IMR-90 (cell line): ENCODE data around the gene CTNND2. TPM values are rescaled to one million over a fixed set of nuclear protein-coding genes. Genes with fewer than 3 reads are reported as not detected.

Experiments used
- ATAC-seq: fragments of 200-7000 bp; cut with Tn5 transposase; 2 replicates; pipeline ENCODE4 v1.9.1; 2020; ENCODE audit warnings: low read depth, mild to moderate bottlenecking, moderate library complexity
- BruUV-seq: library from RNA; stranded (reverse); fragments of 400-500 nt; replicated peaks from 2 replicates; lab custom pipeline; 2021; lab: Mats Ljungman, UMichigan
- CTCF ChIA-PET: fragments of 300-600 bp; formaldehyde crosslinking; extraction: SDS; loops from one replicate; lab custom pipeline; 2021; ENCODE audit warnings: antibody characterized with exemption; lab: Yijun Ruan, JAX
- POLR2A ChIA-PET: fragments of 300-600 bp; sonication (Branson Sonifier 250); formaldehyde crosslinking; loops from one replicate; lab custom pipeline; 2022; ENCODE audit warnings: antibody characterized with exemption; ENCODE audit not compliant: unreplicated experiment; lab: Charles Lee
- DNase-seq: peaks from one replicate; pipeline ENCODE4 v3.0.0; 2013
- H2AFZ ChIP-seq: replicated peaks from 2 replicates; pipeline ENCODE3; 2013; ENCODE audit warnings: low read length, mild to moderate bottlenecking; ENCODE audit not compliant: poor library complexity
- H2AK5ac ChIP-seq: 2 replicates; pipeline ENCODE4 v1.6.1; 2013; ENCODE audit warnings: low read depth, low read length, inconsistent platforms
- H2AK9ac ChIP-seq: replicated peaks from 2 replicates; pipeline ENCODE3; 2013; ENCODE audit warnings: mild to moderate bottlenecking, low read depth, low read length, moderate library complexity; ENCODE audit not compliant: poor library complexity
- H2BK120ac ChIP-seq: 2 replicates; pipeline ENCODE4 v1.6.1; 2013; ENCODE audit warnings: low read depth, low read length, inconsistent platforms
- H2BK15ac ChIP-seq: 3 replicates; pipeline ENCODE4 v1.6.1; 2013; ENCODE audit warnings: low read depth, low read length, inconsistent platforms
- H2BK20ac ChIP-seq: 2 replicates; pipeline ENCODE4 v1.6.1; 2013; ENCODE audit warnings: low read depth, mild to moderate bottlenecking, inconsistent platforms, low read length, moderate library complexity
- H2BK5ac ChIP-seq: 2 replicates; pipeline ENCODE4 v1.6.1; 2013; ENCODE audit warnings: mild to moderate bottlenecking, low read depth, low read length, inconsistent platforms; ENCODE audit not compliant: poor library complexity, severe bottlenecking
- H3K14ac ChIP-seq: replicated peaks from 2 replicates; pipeline ENCODE4 v1.6.1; 2013; ENCODE audit warnings: low read depth, low read length, inconsistent platforms
- H3K18ac ChIP-seq: 2 replicates; pipeline ENCODE4 v1.6.1; 2013; ENCODE audit warnings: low read depth, low read length, control low read depth
- H3K23ac ChIP-seq: 2 replicates; pipeline ENCODE4 v1.6.1; 2013; ENCODE audit warnings: low read depth, low read length, inconsistent platforms
- H3K27ac ChIP-seq: 2 replicates; pipeline ENCODE4 v1.5.1; 2013; ENCODE audit warnings: mild to moderate bottlenecking, control low read depth, low read length; ENCODE audit not compliant: insufficient read depth
- H3K27me3 ChIP-seq: 2 replicates; pipeline ENCODE4 v1.6.1; 2013; ENCODE audit warnings: low read length; ENCODE audit not compliant: control insufficient read depth, insufficient read depth
- H3K36me3 ChIP-seq: 2 replicates; pipeline ENCODE4 v1.6.1; 2013; ENCODE audit warnings: low read length, mixed read lengths; ENCODE audit not compliant: control insufficient read depth, insufficient read depth
- H3K4ac ChIP-seq: 2 replicates; pipeline ENCODE4 v1.6.1; 2013; ENCODE audit warnings: low read depth, low read length, inconsistent platforms
- H3K4me1 ChIP-seq: 2 replicates; pipeline ENCODE4 v1.6.1; 2013; ENCODE audit warnings: low read length, mixed read lengths; ENCODE audit not compliant: control insufficient read depth, insufficient read depth
- H3K4me2 ChIP-seq: 2 replicates; pipeline ENCODE4 v1.6.1; 2013; ENCODE audit warnings: low read depth, mild to moderate bottlenecking, control low read depth, low read length, moderate library complexity
- H3K4me3 ChIP-seq: 2 replicates; pipeline ENCODE4 v1.5.1; 2013; ENCODE audit warnings: low read depth, mild to moderate bottlenecking, control low read depth, low read length, moderate library complexity; ENCODE audit not compliant: insufficient read depth
- H3K56ac ChIP-seq: 2 replicates; pipeline ENCODE4 v1.6.1; 2013; ENCODE audit warnings: low read length, inconsistent platforms; ENCODE audit not compliant: insufficient read depth; ENCODE audit errors: extremely low read depth
- H3K79me1 ChIP-seq, 2 experiments: 2 replicates each; pipeline ENCODE4 v1.6.1; 2013; ENCODE audit warnings: low read length in 2 of 2, inconsistent platforms in 1 of 2, low read depth in 1 of 2
- H3K9ac ChIP-seq: 2 replicates; pipeline ENCODE4 v1.6.1; 2013; ENCODE audit warnings: low read depth, low read length, control low read depth
- H3K9me1 ChIP-seq: 2 replicates; pipeline ENCODE4 v1.6.1; 2013; ENCODE audit warnings: low read length, inconsistent platforms; ENCODE audit not compliant: insufficient read depth
- H3K9me3 ChIP-seq: 2 replicates; pipeline ENCODE4 v1.6.1; 2013; ENCODE audit warnings: low read length; ENCODE audit not compliant: control insufficient read depth, insufficient read depth
- H4K20me1 ChIP-seq: 2 replicates; pipeline ENCODE4 v1.6.1; 2013; ENCODE audit warnings: low read length, inconsistent platforms; ENCODE audit not compliant: insufficient read depth
- H4K5ac ChIP-seq: 2 replicates; pipeline ENCODE4 v1.6.1; 2013; ENCODE audit warnings: mild to moderate bottlenecking, low read depth, low read length, control low read depth
- H4K8ac ChIP-seq, 2 experiments: 2 replicates each; pipeline ENCODE4 v1.6.1; 2013; ENCODE audit warnings: low read depth in 2 of 2, low read length in 2 of 2, control low read depth in 1 of 2, inconsistent platforms in 1 of 2
- H4K91ac ChIP-seq: 2 replicates; pipeline ENCODE4 v1.6.1; 2013; ENCODE audit warnings: low read depth, low read length, inconsistent platforms; ENCODE audit not compliant: insufficient read depth
- BHLHE40 ChIP-seq: fragments of 150-350 bp; IDR thresholded peaks from 2 replicates; pipeline ENCODE4 v1.6.1; 2016; ENCODE audit warnings: mild to moderate bottlenecking, low read depth, low read length
- CEBPB ChIP-seq: IDR thresholded peaks from 2 replicates; pipeline ENCODE4 v1.6.1; 2012; ENCODE audit warnings: low read depth, low read length, improper control_type of control experiment
- CHD1 ChIP-seq: IDR thresholded peaks from 2 replicates; pipeline ENCODE4 v1.6.1; 2012; ENCODE audit warnings: low read depth, low read length, improper control_type of control experiment
- CTCF ChIP-seq: conservative IDR thresholded peaks from 2 replicates; pipeline ENCODE4 v1.5.1; 2012; ENCODE audit warnings: mild to moderate bottlenecking, low read depth, low read length, improper control_type of control experiment
- FOS ChIP-seq: fragments of 150-350 bp; IDR thresholded peaks from 2 replicates; pipeline ENCODE4 v1.6.1; 2016; ENCODE audit warnings: low read depth, low read length
- MAFK ChIP-seq: IDR thresholded peaks from 2 replicates; pipeline ENCODE4 v1.6.1; 2012; ENCODE audit warnings: low read depth, low read length, improper control_type of control experiment
- MAZ ChIP-seq: IDR thresholded peaks from 2 replicates; pipeline ENCODE4 v1.6.1; 2012; ENCODE audit warnings: low read depth, mild to moderate bottlenecking, low read length, improper control_type of control experiment, moderate library complexity, borderline replicate concordance
- MXI1 ChIP-seq: IDR thresholded peaks from 2 replicates; pipeline ENCODE4 v1.6.1; 2012; ENCODE audit warnings: low read depth, mild to moderate bottlenecking, low read length, moderate library complexity, borderline replicate concordance
- NFE2L2 ChIP-seq: fragments of 150-350 bp; IDR thresholded peaks from 2 replicates; pipeline ENCODE4 v1.6.1; 2016; ENCODE audit warnings: low read depth, mild to moderate bottlenecking, low read length
- POLR2A ChIP-seq: IDR thresholded peaks from 2 replicates; pipeline ENCODE4 v1.6.1; 2012; ENCODE audit warnings: mild to moderate bottlenecking, low read depth, low read length
- RAD21 ChIP-seq: IDR thresholded peaks from 2 replicates; pipeline ENCODE4 v1.6.1; 2012; ENCODE audit warnings: low read length, improper control_type of control experiment
- RCOR1 ChIP-seq: IDR thresholded peaks from 2 replicates; pipeline ENCODE4 v1.6.1; 2012; ENCODE audit warnings: mild to moderate bottlenecking, low read length, improper control_type of control experiment; ENCODE audit not compliant: insufficient replicate concordance
- RFX5 ChIP-seq: IDR thresholded peaks from 2 replicates; pipeline ENCODE4 v1.8.0; 2012; ENCODE audit warnings: low read depth, mild to moderate bottlenecking, low read length, moderate library complexity
- SMC3 ChIP-seq: fragments of 150-350 bp; IDR thresholded peaks from 2 replicates; pipeline ENCODE4 v1.6.1; 2016; ENCODE audit warnings: low read depth, mild to moderate bottlenecking, antibody characterized with exemption, low read length, moderate library complexity
- USF2 ChIP-seq: fragments of 150-350 bp; IDR thresholded peaks from 2 replicates; pipeline ENCODE4 v1.6.1; 2017; ENCODE audit warnings: mild to moderate bottlenecking, antibody characterized with exemption, low read length, low read depth
- WGBS, 2 experiments: methylation state at CpG; one replicate each; pipeline versions ENCODE4 v1.1.5 to v1.1.7; 2013; ENCODE audit warnings: missing lambda C conversion rate in 2 of 2; ENCODE audit not compliant: insufficient read length in 1 of 2; ENCODE audit errors: extremely low coverage in 2 of 2; 5-methylcytosine and 5-hydroxymethylcytosine counted together
- dilution Hi-C: fragments of 300-500 bp; cut with HindIII; formaldehyde crosslinking; loops from one replicate; pipeline ENCODE4 v1.14.3; 2018; ENCODE audit warnings: low sequenced_read_pairs; ENCODE audit not compliant: unreplicated experiment
- in situ Hi-C: fragments of 300-500 bp; cut with MboI; formaldehyde crosslinking; loops from 3 replicates; pipeline ENCODE4 v1.14.3; 2019; ENCODE audit warnings: low sequenced_read_pairs, inconsistent platforms, mixed read lengths
- intact Hi-C: fragments of 100-400 bp; cut with micrococcal nuclease; formaldehyde crosslinking; loops from 2 replicates; pipeline ENCODE4 v1.10.0; 2022
- polyA plus RNA-seq, 3 experiments: library from polyadenylated mRNA; depleted of rRNA; stranded (reverse); fragments of >200 nt; gene quantifications; 2 replicates each; pipeline ENCODE4 v1.2.3, GENCODE V29; 2012; ENCODE audit warnings: low replicate concordance in 1 of 3
- total RNA-seq: library from RNA; depleted of rRNA; stranded (reverse); fragments of >200 nt; gene quantifications from 2 replicates; pipeline ENCODE4 v1.2.3, GENCODE V29; 2012
- TF ChIP-seq, protein P1 (sequence below): fragments of 150-350 bp; IDR thresholded peaks from 2 replicates; pipeline ENCODE4 v1.6.1; 2016; ENCODE audit warnings: low read depth, mild to moderate bottlenecking, low read length, moderate library complexity, borderline replicate concordance

CTNND2 gene
- total and polyA plus RNA-seq, 2 of the 4 experiments (the other 2 are of a cell fraction): not detected

DNA sequence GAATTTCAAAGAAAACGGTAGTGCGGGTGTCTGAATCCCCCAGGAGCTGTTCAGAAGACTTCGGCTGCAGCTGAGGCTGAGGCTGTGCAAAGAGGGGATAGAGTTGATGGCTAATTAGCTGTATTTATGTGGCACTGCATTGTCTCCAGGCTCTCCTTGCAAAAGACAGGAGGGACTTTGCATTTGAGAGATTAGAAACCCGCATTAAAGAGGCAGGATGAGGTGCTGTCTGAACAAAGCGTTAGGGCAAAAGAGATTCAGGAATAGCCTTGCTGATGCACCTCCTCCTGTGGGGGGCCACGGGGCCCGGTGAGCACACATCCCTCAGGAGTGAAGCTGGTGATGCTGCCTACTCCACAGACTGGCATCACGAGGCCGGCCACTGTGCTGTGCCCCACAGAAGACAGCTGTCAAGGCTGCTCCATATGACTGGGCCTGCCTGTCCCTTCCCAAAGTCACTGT is 799.6 kb downstream of the CTNND2 start:
- dilution Hi-C loops: no loop called here
- Histone ChIP-seq H3K27me3 (peaks cover 4% of the 10 kb centered on the region), H2AK5ac (no peak overlapping the region), H3K9me3 (no peaks in the 10 kb centered on the region), H3K14ac (no peak overlapping the region), H2BK5ac (no peak overlapping the region), H4K20me1 (no peaks in the 10 kb centered on the region), H2BK15ac (no peak overlapping the region), H3K18ac (no peak overlapping the region), H2BK120ac (no peak overlapping the region), H2BK20ac (no peak overlapping the region), H3K4me2 (no peak overlapping the region), H3K79me1 (no peaks in the 10 kb centered on the region), H3K27ac (no peak overlapping the region), H2AFZ (no peak overlapping the region), H2AK9ac (no peak overlapping the region), H4K8ac (no peak overlapping the region), H3K4me3 (no peak overlapping the region), H4K91ac (no peak overlapping the region), H4K5ac (no peak overlapping the region), H3K23ac (no peak overlapping the region), H3K4me1 (no peaks in the 10 kb centered on the region), H3K9me1 (no peaks in the 10 kb centered on the region), H3K56ac (no peak overlapping the region), H3K4ac (no peak overlapping the region), H3K9ac (no peak overlapping the region), H3K36me3 (no peaks in the 10 kb centered on the region)
- intact Hi-C loops: loop anchor here (5.0 kb wide), 1 partner anchor 652 kb away; no protein-coding TSS in a partner anchor
- in situ Hi-C loops: no loop called here
- DNase-seq: no peak
- TF ChIP-seq NFE2L2 (no peak), RCOR1 (no peak), MAZ (no peak), MAFK (no peak), MXI1 (no peak), RAD21 (no peak), POLR2A (no peak), BHLHE40 (no peak), CHD1 (no peak), SMC3 (no peak), FOS (no peak), CEBPB (no peak), CTCF (no peak), RFX5 (no peak), USF2 (no peak)
- TF ChIP-seq, protein P1, sequence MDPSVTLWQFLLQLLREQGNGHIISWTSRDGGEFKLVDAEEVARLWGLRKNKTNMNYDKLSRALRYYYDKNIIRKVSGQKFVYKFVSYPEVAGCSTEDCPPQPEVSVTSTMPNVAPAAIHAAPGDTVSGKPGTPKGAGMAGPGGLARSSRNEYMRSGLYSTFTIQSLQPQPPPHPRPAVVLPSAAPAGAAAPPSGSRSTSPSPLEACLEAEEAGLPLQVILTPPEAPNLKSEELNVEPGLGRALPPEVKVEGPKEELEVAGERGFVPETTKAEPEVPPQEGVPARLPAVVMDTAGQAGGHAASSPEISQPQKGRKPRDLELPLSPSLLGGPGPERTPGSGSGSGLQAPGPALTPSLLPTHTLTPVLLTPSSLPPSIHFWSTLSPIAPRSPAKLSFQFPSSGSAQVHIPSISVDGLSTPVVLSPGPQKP: no peak
- no TSS peak for BruUV-seq
- ChIA-PET CTCF (no interaction called here), POLR2A (no interaction called here)
- WGBS, 2 experiments: 69% methylated on average over 5 of the region's 9 CpGs; no CpG with 5 or more reads in 1 of the 2 experiments
- no peak for ATAC-seq
